ENCODE measurements around the gene HCAR2. TPM values are rescaled to one million over a fixed set of nuclear protein-coding genes. Genes with fewer than 3 reads are reported as not detected.
A peak's percentile ranks its signal among the peaks of the same experiment; 100 is the strongest.
"Not testable (repeated sequence)": the region's sequence is repeated elsewhere in the genome, so short reads cannot be mapped to it uniquely, and the experiment has no call there.

The HCAR2 gene
- total and polyA plus RNA-seq, 2 of the 13 experiments (the other 11 are each of a cell fraction or from before 2014, with no cell fraction given), result 0.09 to 5.6 TPM

- H3K9ac ChIP-seq (ENCODE audit: insufficient read depth, low read depth, low read length); H3K36me3 ChIP-seq (replicated peaks in 1 of 2; ENCODE audit: control insufficient read depth in 1 of 2, insufficient read depth in 2 of 2, low read length in 2 of 2); ATAC-seq; H4K20me1 ChIP-seq (ENCODE audit: insufficient read depth, low read length); H2AFZ ChIP-seq (ENCODE audit: low read length); POLR2A ChIA-PET; H3K9me3 ChIP-seq (ENCODE audit: low read length); FAIRE-seq; H3K79me2 ChIP-seq (ENCODE audit: insufficient read depth, low read length); H3K4me3 ChIP-seq (replicated peaks in 1 of 3; ENCODE audit: insufficient read depth in 1 of 3, low read depth in 2 of 3, low read length in 3 of 3); H3K27ac ChIP-seq (ENCODE audit: extremely low read length, insufficient read depth, low read length); H3K4me1 ChIP-seq (ENCODE audit: insufficient read depth, low read length); H3K4me2 ChIP-seq (ENCODE audit: low read depth, low read length); intact Hi-C loops (cut with micrococcal nuclease; ENCODE audit: unreplicated experiment); H3K27me3 ChIP-seq (ENCODE audit: control insufficient read depth in 1 of 2, insufficient read depth in 2 of 2, low read length in 2 of 2); BruUV-seq (replicated peaks); DNase-seq (ENCODE audit: low spot score); in situ Hi-C loops (cut with HindIII; ENCODE audit: extremely low pct_ligation_motif_present, low pct_unique_long_range_greater_than_20kb); CTCF ChIA-PET (ENCODE audit: low intra/inter-chr PET ratio, low total read pairs): not testable (repeated sequence)
- 79% methylated on average over 2 of the region's 2 CpGs for WGBS (ENCODE audit: low lambda C conversion rate)
Observed at GRCh38 chr12:122710341-122710740, 7.2 kb upstream of the HCAR2 start.

GRCh38 chr12:122709287-122709686, 6.1 kb upstream of the HCAR2 start:
- H3K27ac ChIP-seq (ENCODE audit: extremely low read length, insufficient read depth, low read length); H3K9me3 ChIP-seq (ENCODE audit: low read length); in situ Hi-C loops (cut with HindIII; ENCODE audit: extremely low pct_ligation_motif_present, low pct_unique_long_range_greater_than_20kb); H3K4me2 ChIP-seq (ENCODE audit: low read depth, low read length); H3K4me1 ChIP-seq (ENCODE audit: insufficient read depth, low read length); FAIRE-seq; DNase-seq (ENCODE audit: low spot score); H3K36me3 ChIP-seq (replicated peaks in 1 of 2; ENCODE audit: control insufficient read depth in 1 of 2, insufficient read depth in 2 of 2, low read length in 2 of 2); CTCF ChIA-PET (ENCODE audit: low intra/inter-chr PET ratio, low total read pairs); POLR2A ChIA-PET; H4K20me1 ChIP-seq (ENCODE audit: insufficient read depth, low read length); intact Hi-C loops (cut with micrococcal nuclease; ENCODE audit: unreplicated experiment); H3K79me2 ChIP-seq (ENCODE audit: insufficient read depth, low read length); H3K4me3 ChIP-seq (replicated peaks in 1 of 3; ENCODE audit: insufficient read depth in 1 of 3, low read depth in 2 of 3, low read length in 3 of 3); BruUV-seq (replicated peaks); H3K9ac ChIP-seq (ENCODE audit: insufficient read depth, low read depth, low read length); H2AFZ ChIP-seq (ENCODE audit: low read length); H3K27me3 ChIP-seq (ENCODE audit: control insufficient read depth in 1 of 2, insufficient read depth in 2 of 2, low read length in 2 of 2): not testable (repeated sequence)
- peak; percentile 54 for ATAC-seq
- WGBS (ENCODE audit: low lambda C conversion rate), result no CpG with 5 or more reads among the region's 3 CpGs

- intact Hi-C loops (cut with micrococcal nuclease; ENCODE audit: unreplicated experiment); H3K27me3 ChIP-seq (ENCODE audit: control insufficient read depth in 1 of 2, insufficient read depth in 2 of 2, low read length in 2 of 2); DNase-seq (ENCODE audit: low spot score); H3K4me3 ChIP-seq (replicated peaks in 1 of 3; ENCODE audit: insufficient read depth in 1 of 3, low read depth in 2 of 3, low read length in 3 of 3); H3K9me3 ChIP-seq (ENCODE audit: low read length); in situ Hi-C loops (cut with HindIII; ENCODE audit: extremely low pct_ligation_motif_present, low pct_unique_long_range_greater_than_20kb); H4K20me1 ChIP-seq (ENCODE audit: insufficient read depth, low read length); BruUV-seq (replicated peaks); POLR2A ChIA-PET; ATAC-seq; CTCF ChIA-PET (ENCODE audit: low intra/inter-chr PET ratio, low total read pairs); H2AFZ ChIP-seq (ENCODE audit: low read length); H3K79me2 ChIP-seq (ENCODE audit: insufficient read depth, low read length); H3K9ac ChIP-seq (ENCODE audit: insufficient read depth, low read depth, low read length); FAIRE-seq; H3K36me3 ChIP-seq (replicated peaks in 1 of 2; ENCODE audit: control insufficient read depth in 1 of 2, insufficient read depth in 2 of 2, low read length in 2 of 2); H3K27ac ChIP-seq (ENCODE audit: extremely low read length, insufficient read depth, low read length); H3K4me2 ChIP-seq (ENCODE audit: low read depth, low read length): not testable (repeated sequence)
- 71% methylated on average over 3 of the region's 3 CpGs for WGBS (ENCODE audit: low lambda C conversion rate)
- H3K4me1 ChIP-seq (ENCODE audit: insufficient read depth, low read length), result peaks cover 10% of the 10 kb centered on the region; the same call in 1 of the 2 replicates
Observed at GRCh38 chr12:122703841-122704240, 684 bp upstream of the HCAR2 start.

GRCh38 chr12:122701481-122701880, 1.7 kb downstream of the HCAR2 start:
- intact Hi-C loops (cut with micrococcal nuclease; ENCODE audit: unreplicated experiment); H3K27me3 ChIP-seq (ENCODE audit: control insufficient read depth in 1 of 2, insufficient read depth in 2 of 2, low read length in 2 of 2); DNase-seq (ENCODE audit: low spot score); POLR2A ChIA-PET; CTCF ChIA-PET (ENCODE audit: low intra/inter-chr PET ratio, low total read pairs); H4K20me1 ChIP-seq (ENCODE audit: insufficient read depth, low read length); H3K36me3 ChIP-seq (replicated peaks in 1 of 2; ENCODE audit: control insufficient read depth in 1 of 2, insufficient read depth in 2 of 2, low read length in 2 of 2); H3K9ac ChIP-seq (ENCODE audit: insufficient read depth, low read depth, low read length); H2AFZ ChIP-seq (ENCODE audit: low read length); H3K9me3 ChIP-seq (ENCODE audit: low read length); H3K79me2 ChIP-seq (ENCODE audit: insufficient read depth, low read length); BruUV-seq (replicated peaks); ATAC-seq; H3K27ac ChIP-seq (ENCODE audit: extremely low read length, insufficient read depth, low read length); FAIRE-seq; H3K4me3 ChIP-seq (replicated peaks in 1 of 3; ENCODE audit: insufficient read depth in 1 of 3, low read depth in 2 of 3, low read length in 3 of 3); in situ Hi-C loops (cut with HindIII; ENCODE audit: extremely low pct_ligation_motif_present, low pct_unique_long_range_greater_than_20kb); H3K4me2 ChIP-seq (ENCODE audit: low read depth, low read length): not testable (repeated sequence)
- WGBS (ENCODE audit: low lambda C conversion rate), result 64% methylated on average over 4 of the region's 4 CpGs
- H3K4me1 ChIP-seq (ENCODE audit: insufficient read depth, low read length), result peaks cover 10% of the 10 kb centered on the region; the same call in 1 of the 2 replicates
